ENCODE results near the gene TSC22D1.

TSC22D1 gene

DNA sequence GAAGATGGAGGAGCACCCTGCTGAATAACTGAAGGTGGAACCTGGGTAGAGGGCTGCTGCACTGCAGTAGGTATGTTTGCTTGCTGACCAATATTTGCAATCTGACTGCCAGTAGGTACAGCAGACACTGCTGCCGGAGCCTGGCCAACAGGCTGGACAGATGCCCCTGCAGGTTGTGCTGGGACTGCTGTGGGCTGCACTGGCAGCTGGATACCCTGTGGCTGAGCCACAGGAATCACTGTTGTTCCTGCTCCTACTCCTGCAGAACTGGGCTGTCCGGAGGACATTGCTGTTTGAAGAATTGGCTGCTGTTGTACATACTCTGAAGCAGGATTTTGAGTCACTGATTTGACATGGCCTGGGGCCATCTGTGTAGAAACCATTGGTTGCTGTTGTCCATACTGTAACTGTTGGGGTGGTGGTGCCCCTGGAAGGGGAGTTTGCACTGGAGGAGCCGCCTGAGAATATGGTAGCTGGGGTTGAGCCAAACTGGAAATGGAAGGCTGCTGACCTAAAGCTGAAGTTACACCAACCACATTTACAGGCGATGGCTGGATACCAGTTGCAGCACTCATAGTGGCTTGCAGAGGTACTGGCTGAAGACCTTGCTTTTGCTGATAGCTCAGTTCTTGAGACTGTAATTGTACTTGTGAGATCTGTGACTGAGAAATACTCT lies 2.2 kb downstream of the TSC22D1 start:
- Histone ChIP-seq H3K9me2 (replicated peaks; ENCODE audit: insufficient read depth, low read length) (no peaks in the 10 kb centered on the region), H3K79me2 (ENCODE audit: low read length) (0 out of 2 replicates have a peak, but pooled peaks cover 3% of the 10 kb centered on the region), H2AFZ (ENCODE audit: low read length) (no peak overlapping the region), H4K20me1 (ENCODE audit: insufficient read depth, low read length) (no peaks in the 10 kb centered on the region), H3K4me2 (ENCODE audit: low read depth, low read length) (no peak overlapping the region), H3K36me3 (replicated peaks; ENCODE audit: insufficient read depth, low read length) (no peaks in the 10 kb centered on the region), H3K4me1 (ENCODE audit: low read length) (0 out of 2 replicates have a peak, but pooled peaks cover 7% of the 10 kb centered on the region), H3K27ac (ENCODE audit: low read length) (no peak overlapping the region), H3K9me3 (replicated peaks; ENCODE audit: insufficient read depth, low read length) (no peaks in the 10 kb centered on the region), H3K4me3 (ENCODE audit: low read length) (no peak overlapping the region), H3K9ac (ENCODE audit: low read length) (no peak overlapping the region), H3F3A (ENCODE audit: insufficient read depth, low read length) (peaks cover 9% of the 10 kb centered on the region; the same call in 1 of the 2 replicates), H3K27me3 (replicated peaks; ENCODE audit: insufficient read depth, low read length) (no peaks in the 10 kb centered on the region)
- TF ChIP-seq EZH2phosphoT487 (IDR thresholded peaks at IDR 0.05; ENCODE audit: low read length) = no peak
- TF ChIP-seq, protein P1, sequence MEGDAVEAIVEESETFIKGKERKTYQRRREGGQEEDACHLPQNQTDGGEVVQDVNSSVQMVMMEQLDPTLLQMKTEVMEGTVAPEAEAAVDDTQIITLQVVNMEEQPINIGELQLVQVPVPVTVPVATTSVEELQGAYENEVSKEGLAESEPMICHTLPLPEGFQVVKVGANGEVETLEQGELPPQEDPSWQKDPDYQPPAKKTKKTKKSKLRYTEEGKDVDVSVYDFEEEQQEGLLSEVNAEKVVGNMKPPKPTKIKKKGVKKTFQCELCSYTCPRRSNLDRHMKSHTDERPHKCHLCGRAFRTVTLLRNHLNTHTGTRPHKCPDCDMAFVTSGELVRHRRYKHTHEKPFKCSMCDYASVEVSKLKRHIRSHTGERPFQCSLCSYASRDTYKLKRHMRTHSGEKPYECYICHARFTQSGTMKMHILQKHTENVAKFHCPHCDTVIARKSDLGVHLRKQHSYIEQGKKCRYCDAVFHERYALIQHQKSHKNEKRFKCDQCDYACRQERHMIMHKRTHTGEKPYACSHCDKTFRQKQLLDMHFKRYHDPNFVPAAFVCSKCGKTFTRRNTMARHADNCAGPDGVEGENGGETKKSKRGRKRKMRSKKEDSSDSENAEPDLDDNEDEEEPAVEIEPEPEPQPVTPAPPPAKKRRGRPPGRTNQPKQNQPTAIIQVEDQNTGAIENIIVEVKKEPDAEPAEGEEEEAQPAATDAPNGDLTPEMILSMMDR (IDR thresholded peaks at IDR 0.05; ENCODE audit: low read length) = peak; percentile 14; the same call in 1 of the 2 replicates
- no peak for DNase-seq

DNA sequence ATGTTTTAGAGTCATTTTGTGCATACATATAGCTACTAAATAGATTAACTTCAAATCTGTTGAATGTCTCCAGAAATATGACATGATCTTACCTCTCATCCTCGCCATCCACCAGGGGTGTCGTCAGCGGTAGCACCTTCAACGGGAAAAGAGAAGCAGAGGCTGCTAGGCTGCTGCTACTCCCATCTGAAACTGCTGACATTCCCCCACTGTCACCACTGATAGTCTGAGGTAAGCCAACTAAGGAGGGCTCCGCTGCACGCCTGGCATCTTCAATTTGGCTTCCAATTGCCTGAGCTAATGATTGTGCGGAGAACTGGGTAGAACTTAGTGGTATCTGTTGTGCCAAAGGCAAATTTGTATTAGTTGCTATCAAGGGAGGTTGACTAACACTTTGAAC lies 3.1 kb downstream of the TSC22D1 start:
- Histone ChIP-seq H3K4me3 (ENCODE audit: low read length) (no peak overlapping the region), H3K4me2 (ENCODE audit: low read depth, low read length) (no peak overlapping the region), H3K9me2 (replicated peaks; ENCODE audit: insufficient read depth, low read length) (no peaks in the 10 kb centered on the region), H3K4me1 (ENCODE audit: low read length) (0 out of 2 replicates have a peak, but pooled peaks cover 3% of the 10 kb centered on the region), H3K9me3 (replicated peaks; ENCODE audit: insufficient read depth, low read length) (no peaks in the 10 kb centered on the region), H3K27me3 (replicated peaks; ENCODE audit: insufficient read depth, low read length) (no peaks in the 10 kb centered on the region), H3K27ac (ENCODE audit: low read length) (no peak overlapping the region), H3K36me3 (replicated peaks; ENCODE audit: insufficient read depth, low read length) (no peaks in the 10 kb centered on the region), H4K20me1 (ENCODE audit: insufficient read depth, low read length) (no peaks in the 10 kb centered on the region), H2AFZ (ENCODE audit: low read length) (no peak overlapping the region), H3K9ac (ENCODE audit: low read length) (no peak overlapping the region), H3F3A (ENCODE audit: insufficient read depth, low read length) (peaks cover 7% of the 10 kb centered on the region; the same call in 1 of the 2 replicates), H3K79me2 (ENCODE audit: low read length) (0 out of 2 replicates have a peak, but pooled peaks cover 3% of the 10 kb centered on the region)
- DNase-seq = no peak
- TF ChIP-seq, protein P1 (IDR thresholded peaks at IDR 0.05; ENCODE audit: low read length) = no peak
- TF ChIP-seq EZH2 (optimal IDR thresholded peaks at IDR 0.05; ENCODE audit: low read depth, low read length) (no peak), EZH2phosphoT487 (IDR thresholded peaks at IDR 0.05; ENCODE audit: low read length) (no peak)

DNA sequence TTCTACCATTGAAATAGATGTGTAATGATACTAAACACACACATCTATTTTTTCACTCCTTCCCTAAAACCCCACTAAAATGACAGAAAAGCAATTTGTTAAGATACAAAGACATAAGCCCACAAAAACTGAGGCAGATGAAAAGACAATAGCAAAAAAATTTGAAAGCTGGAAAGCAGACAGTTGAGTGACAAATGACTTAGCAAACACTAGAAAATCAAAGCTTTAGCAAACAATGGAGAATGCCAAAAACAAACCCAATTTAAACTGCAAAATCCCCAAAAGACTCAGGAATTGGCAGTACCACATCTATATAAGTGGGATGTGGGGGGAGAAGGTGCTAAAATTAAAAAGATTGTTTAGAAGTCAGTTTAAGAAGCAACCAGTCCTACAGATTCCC lies 9.5 kb downstream of the TSC22D1 start:
- Histone ChIP-seq H3K36me3 (replicated peaks; ENCODE audit: insufficient read depth, low read length) (no peaks in the 10 kb centered on the region), H4K20me1 (ENCODE audit: insufficient read depth, low read length) (no peaks in the 10 kb centered on the region), H3K4me2 (ENCODE audit: low read depth, low read length) (no peak overlapping the region), H2AFZ (ENCODE audit: low read length) (no peak overlapping the region), H3K9me3 (replicated peaks; ENCODE audit: insufficient read depth, low read length) (no peaks in the 10 kb centered on the region), H3F3A (ENCODE audit: insufficient read depth, low read length) (no peaks in the 10 kb centered on the region), H3K4me1 (ENCODE audit: low read length) (no peaks in the 10 kb centered on the region), H3K9ac (ENCODE audit: low read length) (no peak overlapping the region), H3K27me3 (replicated peaks; ENCODE audit: insufficient read depth, low read length) (no peaks in the 10 kb centered on the region), H3K9me2 (replicated peaks; ENCODE audit: insufficient read depth, low read length) (no peaks in the 10 kb centered on the region), H3K4me3 (ENCODE audit: low read length) (no peak overlapping the region), H3K79me2 (ENCODE audit: low read length) (no peaks in the 10 kb centered on the region), H3K27ac (ENCODE audit: low read length) (no peak overlapping the region)
- no peak for DNase-seq
- TF ChIP-seq, protein P1 (IDR thresholded peaks at IDR 0.05; ENCODE audit: low read length) = no peak
- TF ChIP-seq EZH2 (optimal IDR thresholded peaks at IDR 0.05; ENCODE audit: low read depth, low read length) (no peak), EZH2phosphoT487 (IDR thresholded peaks at IDR 0.05; ENCODE audit: low read length) (no peak)

Data from MM.1S (cell line).